SK-N-MC (cell line): ENCODE results near the gene ZBED1.
A peak's percentile ranks its signal among the peaks of the same experiment; 100 is the strongest.
"Not testable (repeated sequence)": the region's sequence is repeated elsewhere in the genome, so short reads cannot be mapped to it uniquely, and the experiment has no call there.

Source experiments
- DNase-seq: peaks from one replicate; pipeline ENCODE4 v3.0.0-alpha.2; 2011; ENCODE audit warnings: low read depth, low spot score
- H3K27ac ChIP-seq: fragments of 200-600 bp; sonication (generic); 2 replicates; pipeline ENCODE4 v1.5.1; 2016; ENCODE audit warnings: mixed run types
- H3K36me3 ChIP-seq: fragments of 200-600 bp; sonication (generic); 2 replicates; pipeline ENCODE4 v1.6.1; 2017; ENCODE audit warnings: antibody characterized with exemption, low read length, mixed read lengths; ENCODE audit not compliant: insufficient read depth
- H3K4me3 ChIP-seq: fragments of 200-600 bp; sonication (generic); 2 replicates; pipeline ENCODE4 v1.5.1; 2016
- H3K9ac ChIP-seq: fragments of 200-600 bp; sonication (generic); 2 replicates; pipeline ENCODE4 v1.8.0; 2017; ENCODE audit warnings: mixed run types, mixed read lengths; ENCODE audit not compliant: insufficient read length
- H3K9me3 ChIP-seq: fragments of 200-600 bp; sonication (generic); 2 replicates; pipeline ENCODE4 v1.6.1; 2017; ENCODE audit warnings: low read depth, mild to moderate bottlenecking, antibody characterized with exemption, low read length, moderate library complexity, mixed read lengths
- EZH2 ChIP-seq: fragments of 200-600 bp; sonication (generic); IDR thresholded peaks from one replicate; pipeline ENCODE4 v1.6.1; 2017; ENCODE audit warnings: antibody characterized with exemption
- FOXP2 ChIP-seq: optimal IDR thresholded peaks from 2 replicates; pipeline ENCODE3; 2011; ENCODE audit warnings: mild to moderate bottlenecking, moderate library complexity; ENCODE audit not compliant: insufficient read depth; ENCODE audit errors: extremely low read length, control extremely low read depth
- POLR2AphosphoS5 ChIP-seq: IDR thresholded peaks from 2 replicates; pipeline ENCODE4 v1.6.1; 2012; ENCODE audit warnings: mild to moderate bottlenecking, low read depth, low read length, borderline replicate concordance

The ZBED1 gene

GRCh38 chrX:2540426-2540947 lies 39.7 kb upstream of the ZBED1 start:
- Histone ChIP-seq H3K27ac (no peak overlapping the region), H3K9me3 (no peaks in the 10 kb centered on the region), H3K9ac (no peak overlapping the region), H3K4me3 (no peak overlapping the region), H3K36me3 (no peaks in the 10 kb centered on the region)
- DNase-seq: no peak
- TF ChIP-seq EZH2 (no peak), POLR2AphosphoS5 (no peak), FOXP2 (no peak)

GRCh38 chrX:2539586-2539985 lies 38.8 kb upstream of the ZBED1 start:
- DNase-seq: no peak
- Histone ChIP-seq H3K4me3 (no peak overlapping the region), H3K36me3 (no peaks in the 10 kb centered on the region), H3K9me3 (no peaks in the 10 kb centered on the region), H3K27ac (no peak overlapping the region), H3K9ac (no peak overlapping the region)
- TF ChIP-seq POLR2AphosphoS5: no peak

- no peak overlapping the region for H3K27ac ChIP-seq
- H3K36me3 ChIP-seq: no peaks in the 10 kb centered on the region
- no peak for DNase-seq
- no peaks in the 10 kb centered on the region for H3K9me3 ChIP-seq
- H3K9ac ChIP-seq: no peak overlapping the region
- TF ChIP-seq EZH2: no peak
- TF ChIP-seq POLR2AphosphoS5: no peak
- no peak for TF ChIP-seq FOXP2
- H3K4me3 ChIP-seq: no peak overlapping the region
Measured at GRCh38 chrX:2538031-2538757, 37.4 kb upstream of the ZBED1 start.

GRCh38 chrX:2536974-2537373 lies 36.2 kb upstream of the ZBED1 start:
- Histone ChIP-seq H3K36me3 (no peaks in the 10 kb centered on the region), H3K9ac (no peak overlapping the region), H3K27ac (no peak overlapping the region), H3K4me3 (no peak overlapping the region), H3K9me3 (no peaks in the 10 kb centered on the region)
- TF ChIP-seq FOXP2 (no peak), POLR2AphosphoS5 (no peak), EZH2 (no peak)
- no peak for DNase-seq

- Histone ChIP-seq H3K27ac (no peak overlapping the region), H3K4me3 (no peak overlapping the region), H3K9me3 (no peaks in the 10 kb centered on the region), H3K9ac (no peak overlapping the region), H3K36me3 (no peaks in the 10 kb centered on the region)
- DNase-seq: no peak
- TF ChIP-seq EZH2: no peak
- TF ChIP-seq POLR2AphosphoS5: no peak
- TF ChIP-seq FOXP2: no peak
Measured at GRCh38 chrX:2536141-2536540, 35.4 kb upstream of the ZBED1 start.

- H3K9ac ChIP-seq, DNase-seq, H3K9me3 ChIP-seq, H3K36me3 ChIP-seq: not testable (repeated sequence)
- Histone ChIP-seq H3K4me3 (peak overlapping the region; percentile 55; the same call in 1 of the 2 replicates), H3K27ac (peak overlapping the region; percentile 80)
Measured at GRCh38 chrX:2534261-2535021, 33.7 kb upstream of the ZBED1 start.

- DNase-seq: no peak
- Histone ChIP-seq H3K9ac (no peak overlapping the region), H3K36me3 (no peaks in the 10 kb centered on the region), H3K9me3 (no peaks in the 10 kb centered on the region), H3K4me3 (peak overlapping the region; percentile 55), H3K27ac (peak overlapping the region; percentile 80)
- no peak for TF ChIP-seq EZH2
- no peak for TF ChIP-seq FOXP2
- TF ChIP-seq POLR2AphosphoS5: no peak
Measured at GRCh38 chrX:2533424-2533823, 32.6 kb upstream of the ZBED1 start.

GRCh38 chrX:2526390-2526789 lies 25.6 kb upstream of the ZBED1 start:
- H3K9me3 ChIP-seq: no peaks in the 10 kb centered on the region
- no peaks in the 10 kb centered on the region for H3K36me3 ChIP-seq
- H3K9ac ChIP-seq: no peak overlapping the region
- TF ChIP-seq FOXP2 (no peak), POLR2AphosphoS5 (no peak), EZH2 (no peak)
- H3K27ac ChIP-seq: no peak overlapping the region
- no peak overlapping the region for H3K4me3 ChIP-seq
- no peak for DNase-seq

GRCh38 chrX:2523911-2524310 lies 23.1 kb upstream of the ZBED1 start:
- TF ChIP-seq EZH2: no peak
- TF ChIP-seq POLR2AphosphoS5: no peak
- no peak for TF ChIP-seq FOXP2
- no peak for DNase-seq
- Histone ChIP-seq H3K36me3 (no peaks in the 10 kb centered on the region), H3K27ac (no peak overlapping the region), H3K9ac (no peak overlapping the region), H3K4me3 (no peak overlapping the region), H3K9me3 (no peaks in the 10 kb centered on the region)
